ENCODE results near the gene SLC6A13. TPM values are rescaled to one million over a fixed set of nuclear protein-coding genes. Genes with fewer than 3 reads are reported as not detected.

Gene SLC6A13
- total RNA-seq, 1 experiment from 2014 or later, result not detected

- POLR2A ChIA-PET (ENCODE audit: low non-redundant PET), result no interaction called here
- intact Hi-C loops (cut with micrococcal nuclease; ENCODE audit: unreplicated experiment), result no loop called here
- DNase-seq (ENCODE audit: low spot score), result no peak
- Histone ChIP-seq H3K27ac (ENCODE audit: low read depth, low read length, poor library complexity, severe bottlenecking) (no peak overlapping the region), H3K27me3 (replicated peaks; ENCODE audit: insufficient read depth, low read depth, low read length, poor library complexity) (peaks cover 31% of the 10 kb centered on the region), H3K4me3 (ENCODE audit: low read depth, low read length, poor library complexity, severe bottlenecking) (no peak overlapping the region), H3K4me1 (ENCODE audit: insufficient read depth, low read length, poor library complexity, severe bottlenecking) (no peaks in the 10 kb centered on the region), H3K36me3 (ENCODE audit: insufficient read depth, low read length, poor library complexity, severe bottlenecking) (no peaks in the 10 kb centered on the region), H3K9me3 (ENCODE audit: low read depth, low read length, poor library complexity, severe bottlenecking) (no peaks in the 10 kb centered on the region)
- CTCF ChIA-PET, result no interaction called here
- TF ChIP-seq, protein P1, sequence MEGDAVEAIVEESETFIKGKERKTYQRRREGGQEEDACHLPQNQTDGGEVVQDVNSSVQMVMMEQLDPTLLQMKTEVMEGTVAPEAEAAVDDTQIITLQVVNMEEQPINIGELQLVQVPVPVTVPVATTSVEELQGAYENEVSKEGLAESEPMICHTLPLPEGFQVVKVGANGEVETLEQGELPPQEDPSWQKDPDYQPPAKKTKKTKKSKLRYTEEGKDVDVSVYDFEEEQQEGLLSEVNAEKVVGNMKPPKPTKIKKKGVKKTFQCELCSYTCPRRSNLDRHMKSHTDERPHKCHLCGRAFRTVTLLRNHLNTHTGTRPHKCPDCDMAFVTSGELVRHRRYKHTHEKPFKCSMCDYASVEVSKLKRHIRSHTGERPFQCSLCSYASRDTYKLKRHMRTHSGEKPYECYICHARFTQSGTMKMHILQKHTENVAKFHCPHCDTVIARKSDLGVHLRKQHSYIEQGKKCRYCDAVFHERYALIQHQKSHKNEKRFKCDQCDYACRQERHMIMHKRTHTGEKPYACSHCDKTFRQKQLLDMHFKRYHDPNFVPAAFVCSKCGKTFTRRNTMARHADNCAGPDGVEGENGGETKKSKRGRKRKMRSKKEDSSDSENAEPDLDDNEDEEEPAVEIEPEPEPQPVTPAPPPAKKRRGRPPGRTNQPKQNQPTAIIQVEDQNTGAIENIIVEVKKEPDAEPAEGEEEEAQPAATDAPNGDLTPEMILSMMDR (conservative IDR thresholded peaks at IDR 0.05; ENCODE audit: low read depth, low read length), result no peak
- TF ChIP-seq EZH2 (IDR thresholded peaks at IDR 0.05; ENCODE audit: borderline replicate concordance, low read depth, low read length, poor library complexity, severe bottlenecking), result no peak
- no TSS peak for BruUV-seq (replicated peaks)
Measured at GRCh38 chr12:207804-208203, 54.8 kb downstream of the SLC6A13 start.

GRCh38 chr12:206746-207440 is 55.7 kb downstream of the SLC6A13 start:
- TF ChIP-seq, protein P1 (conservative IDR thresholded peaks at IDR 0.05; ENCODE audit: low read depth, low read length), result no peak
- no peak for TF ChIP-seq EZH2 (IDR thresholded peaks at IDR 0.05; ENCODE audit: borderline replicate concordance, low read depth, low read length, poor library complexity, severe bottlenecking)
- Histone ChIP-seq H3K36me3 (ENCODE audit: insufficient read depth, low read length, poor library complexity, severe bottlenecking) (no peaks in the 10 kb centered on the region), H3K4me1 (ENCODE audit: insufficient read depth, low read length, poor library complexity, severe bottlenecking) (no peaks in the 10 kb centered on the region), H3K27me3 (replicated peaks; ENCODE audit: insufficient read depth, low read depth, low read length, poor library complexity) (peaks cover 40% of the 10 kb centered on the region), H3K9me3 (ENCODE audit: low read depth, low read length, poor library complexity, severe bottlenecking) (no peaks in the 10 kb centered on the region), H3K4me3 (ENCODE audit: low read depth, low read length, poor library complexity, severe bottlenecking) (no peak overlapping the region), H3K27ac (ENCODE audit: low read depth, low read length, poor library complexity, severe bottlenecking) (no peak overlapping the region)
- ChIA-PET POLR2A (ENCODE audit: low non-redundant PET) (no interaction called here), CTCF (no interaction called here)
- DNase-seq (ENCODE audit: low spot score), result no peak
- intact Hi-C loops (cut with micrococcal nuclease; ENCODE audit: unreplicated experiment), result no loop called here
- BruUV-seq (replicated peaks), result no TSS peak

DNA sequence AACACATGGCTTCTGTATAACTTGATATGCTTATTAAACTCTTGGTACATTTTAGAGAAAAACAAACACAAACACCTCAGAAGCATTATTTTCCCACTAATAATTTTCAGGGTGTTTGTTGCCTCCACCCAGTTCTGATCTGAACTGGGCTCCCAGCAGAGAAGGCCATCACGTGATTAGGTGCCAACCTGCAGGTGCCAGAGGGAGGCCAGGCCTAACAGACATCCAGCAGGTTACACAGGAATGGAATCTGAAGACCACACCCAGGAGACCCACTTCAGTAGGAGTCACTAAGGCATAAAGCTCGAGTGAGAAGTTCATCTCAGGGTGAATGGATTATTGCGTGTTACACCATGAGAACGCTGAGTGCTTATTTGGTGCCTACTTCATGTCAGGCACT is 57.6 kb downstream of the SLC6A13 start:
- no peak overlapping the region for H3K27ac ChIP-seq (ENCODE audit: low read depth, low read length, poor library complexity, severe bottlenecking)
- H3K27me3 ChIP-seq (replicated peaks; ENCODE audit: insufficient read depth, low read depth, low read length, poor library complexity), result peaks cover 45% of the 10 kb centered on the region
- no peaks in the 10 kb centered on the region for H3K36me3 ChIP-seq (ENCODE audit: insufficient read depth, low read length, poor library complexity, severe bottlenecking)
- H3K4me3 ChIP-seq (ENCODE audit: low read depth, low read length, poor library complexity, severe bottlenecking), result no peak overlapping the region
- no peaks in the 10 kb centered on the region for H3K4me1 ChIP-seq (ENCODE audit: insufficient read depth, low read length, poor library complexity, severe bottlenecking)
- POLR2A ChIA-PET (ENCODE audit: low non-redundant PET), result no interaction called here
- CTCF ChIA-PET, result no interaction called here
- intact Hi-C loops (cut with micrococcal nuclease; ENCODE audit: unreplicated experiment), result no loop called here
- TF ChIP-seq EZH2 (IDR thresholded peaks at IDR 0.05; ENCODE audit: borderline replicate concordance, low read depth, low read length, poor library complexity, severe bottlenecking), result no peak
- TF ChIP-seq, protein P1 (conservative IDR thresholded peaks at IDR 0.05; ENCODE audit: low read depth, low read length), result no peak
- no TSS peak for BruUV-seq (replicated peaks)
- H3K9me3 ChIP-seq (ENCODE audit: low read depth, low read length, poor library complexity, severe bottlenecking), result no peaks in the 10 kb centered on the region
- DNase-seq (ENCODE audit: low spot score), result no peak
